ENCODE results near the gene MPDZ. TPM values are rescaled to one million over a fixed set of nuclear protein-coding genes. Genes with fewer than 3 reads are reported as not detected.

Gene MPDZ
- total and polyA plus RNA-seq, 2 experiments from 2014 or later = 33.0 to 43.1 TPM

DNA sequence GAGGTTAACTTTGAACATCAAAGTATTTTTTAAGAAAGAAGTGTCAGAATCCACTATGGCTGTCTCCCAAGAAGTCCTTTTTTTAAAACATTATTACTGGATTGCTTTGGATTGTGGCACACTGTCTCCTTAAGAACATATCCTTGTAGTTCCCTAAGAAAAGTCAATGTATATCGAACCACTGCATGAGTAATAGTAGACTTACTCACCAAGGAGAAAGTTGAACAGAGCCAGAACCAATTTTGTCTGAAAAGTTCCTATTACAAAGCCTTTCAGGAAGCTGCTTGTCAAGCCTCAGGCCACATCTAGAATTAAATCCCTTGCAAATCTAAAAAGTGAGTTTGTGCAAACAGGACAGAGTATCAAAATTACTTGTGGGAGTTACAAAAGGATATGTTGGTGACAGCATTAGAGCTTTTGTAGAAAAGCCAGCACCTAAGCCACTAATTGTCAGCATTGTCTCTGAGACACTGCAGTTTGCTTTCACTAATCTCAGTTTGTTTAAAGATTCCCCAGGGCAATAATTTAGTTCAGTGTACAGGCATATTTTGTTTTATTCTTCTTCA, 195.4 kb downstream of the MPDZ start:
- no peak overlapping the region for H3K4me2 ChIP-seq
- H3K27ac Mint-ChIP-seq = no peak overlapping the region
- H3K4me1 ChIP-seq (ENCODE audit: insufficient read depth) = no peaks in the 10 kb centered on the region; the same call in 1 of the 2 replicates
- no peak for ATAC-seq
- TF ChIP-seq STAT1 (IDR thresholded peaks at IDR 0.05; ENCODE audit: unreplicated experiment) (no peak), ZNF114 (CRISPR knock-in tag; IDR thresholded peaks at IDR 0.05) (no peak), CREB1 (CRISPR knock-in tag; IDR thresholded peaks at IDR 0.05; ENCODE audit: low read depth) (no peak), NANOG (IDR thresholded peaks at IDR 0.05; ENCODE audit: borderline replicate concordance) (no peak), POLR2AphosphoS5 (IDR thresholded peaks at IDR 0.05; ENCODE audit: low read depth) (no peak), EZH2phosphoT487 (IDR thresholded peaks at IDR 0.05; ENCODE audit: unreplicated experiment) (no peak), JUNB (IDR thresholded peaks at IDR 0.05; ENCODE audit: unreplicated experiment) (no peak), EZH2 (IDR thresholded peaks at IDR 0.05; ENCODE audit: low read depth, unreplicated experiment) (no peak), ZNF331 (CRISPR knock-in tag; IDR thresholded peaks at IDR 0.05; ENCODE audit: low read depth) (no peak)
- TF ChIP-seq, protein P1, sequence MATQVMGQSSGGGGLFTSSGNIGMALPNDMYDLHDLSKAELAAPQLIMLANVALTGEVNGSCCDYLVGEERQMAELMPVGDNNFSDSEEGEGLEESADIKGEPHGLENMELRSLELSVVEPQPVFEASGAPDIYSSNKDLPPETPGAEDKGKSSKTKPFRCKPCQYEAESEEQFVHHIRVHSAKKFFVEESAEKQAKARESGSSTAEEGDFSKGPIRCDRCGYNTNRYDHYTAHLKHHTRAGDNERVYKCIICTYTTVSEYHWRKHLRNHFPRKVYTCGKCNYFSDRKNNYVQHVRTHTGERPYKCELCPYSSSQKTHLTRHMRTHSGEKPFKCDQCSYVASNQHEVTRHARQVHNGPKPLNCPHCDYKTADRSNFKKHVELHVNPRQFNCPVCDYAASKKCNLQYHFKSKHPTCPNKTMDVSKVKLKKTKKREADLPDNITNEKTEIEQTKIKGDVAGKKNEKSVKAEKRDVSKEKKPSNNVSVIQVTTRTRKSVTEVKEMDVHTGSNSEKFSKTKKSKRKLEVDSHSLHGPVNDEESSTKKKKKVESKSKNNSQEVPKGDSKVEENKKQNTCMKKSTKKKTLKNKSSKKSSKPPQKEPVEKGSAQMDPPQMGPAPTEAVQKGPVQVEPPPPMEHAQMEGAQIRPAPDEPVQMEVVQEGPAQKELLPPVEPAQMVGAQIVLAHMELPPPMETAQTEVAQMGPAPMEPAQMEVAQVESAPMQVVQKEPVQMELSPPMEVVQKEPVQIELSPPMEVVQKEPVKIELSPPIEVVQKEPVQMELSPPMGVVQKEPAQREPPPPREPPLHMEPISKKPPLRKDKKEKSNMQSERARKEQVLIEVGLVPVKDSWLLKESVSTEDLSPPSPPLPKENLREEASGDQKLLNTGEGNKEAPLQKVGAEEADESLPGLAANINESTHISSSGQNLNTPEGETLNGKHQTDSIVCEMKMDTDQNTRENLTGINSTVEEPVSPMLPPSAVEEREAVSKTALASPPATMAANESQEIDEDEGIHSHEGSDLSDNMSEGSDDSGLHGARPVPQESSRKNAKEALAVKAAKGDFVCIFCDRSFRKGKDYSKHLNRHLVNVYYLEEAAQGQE (IDR thresholded peaks at IDR 0.05; ENCODE audit: unreplicated experiment) = no peak
- TF ChIP-seq, protein P2, sequence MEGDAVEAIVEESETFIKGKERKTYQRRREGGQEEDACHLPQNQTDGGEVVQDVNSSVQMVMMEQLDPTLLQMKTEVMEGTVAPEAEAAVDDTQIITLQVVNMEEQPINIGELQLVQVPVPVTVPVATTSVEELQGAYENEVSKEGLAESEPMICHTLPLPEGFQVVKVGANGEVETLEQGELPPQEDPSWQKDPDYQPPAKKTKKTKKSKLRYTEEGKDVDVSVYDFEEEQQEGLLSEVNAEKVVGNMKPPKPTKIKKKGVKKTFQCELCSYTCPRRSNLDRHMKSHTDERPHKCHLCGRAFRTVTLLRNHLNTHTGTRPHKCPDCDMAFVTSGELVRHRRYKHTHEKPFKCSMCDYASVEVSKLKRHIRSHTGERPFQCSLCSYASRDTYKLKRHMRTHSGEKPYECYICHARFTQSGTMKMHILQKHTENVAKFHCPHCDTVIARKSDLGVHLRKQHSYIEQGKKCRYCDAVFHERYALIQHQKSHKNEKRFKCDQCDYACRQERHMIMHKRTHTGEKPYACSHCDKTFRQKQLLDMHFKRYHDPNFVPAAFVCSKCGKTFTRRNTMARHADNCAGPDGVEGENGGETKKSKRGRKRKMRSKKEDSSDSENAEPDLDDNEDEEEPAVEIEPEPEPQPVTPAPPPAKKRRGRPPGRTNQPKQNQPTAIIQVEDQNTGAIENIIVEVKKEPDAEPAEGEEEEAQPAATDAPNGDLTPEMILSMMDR (conservative IDR thresholded peaks at IDR 0.05; ENCODE audit: low read depth in 2 of 2) = no peak
- TF ChIP-seq, protein P3, sequence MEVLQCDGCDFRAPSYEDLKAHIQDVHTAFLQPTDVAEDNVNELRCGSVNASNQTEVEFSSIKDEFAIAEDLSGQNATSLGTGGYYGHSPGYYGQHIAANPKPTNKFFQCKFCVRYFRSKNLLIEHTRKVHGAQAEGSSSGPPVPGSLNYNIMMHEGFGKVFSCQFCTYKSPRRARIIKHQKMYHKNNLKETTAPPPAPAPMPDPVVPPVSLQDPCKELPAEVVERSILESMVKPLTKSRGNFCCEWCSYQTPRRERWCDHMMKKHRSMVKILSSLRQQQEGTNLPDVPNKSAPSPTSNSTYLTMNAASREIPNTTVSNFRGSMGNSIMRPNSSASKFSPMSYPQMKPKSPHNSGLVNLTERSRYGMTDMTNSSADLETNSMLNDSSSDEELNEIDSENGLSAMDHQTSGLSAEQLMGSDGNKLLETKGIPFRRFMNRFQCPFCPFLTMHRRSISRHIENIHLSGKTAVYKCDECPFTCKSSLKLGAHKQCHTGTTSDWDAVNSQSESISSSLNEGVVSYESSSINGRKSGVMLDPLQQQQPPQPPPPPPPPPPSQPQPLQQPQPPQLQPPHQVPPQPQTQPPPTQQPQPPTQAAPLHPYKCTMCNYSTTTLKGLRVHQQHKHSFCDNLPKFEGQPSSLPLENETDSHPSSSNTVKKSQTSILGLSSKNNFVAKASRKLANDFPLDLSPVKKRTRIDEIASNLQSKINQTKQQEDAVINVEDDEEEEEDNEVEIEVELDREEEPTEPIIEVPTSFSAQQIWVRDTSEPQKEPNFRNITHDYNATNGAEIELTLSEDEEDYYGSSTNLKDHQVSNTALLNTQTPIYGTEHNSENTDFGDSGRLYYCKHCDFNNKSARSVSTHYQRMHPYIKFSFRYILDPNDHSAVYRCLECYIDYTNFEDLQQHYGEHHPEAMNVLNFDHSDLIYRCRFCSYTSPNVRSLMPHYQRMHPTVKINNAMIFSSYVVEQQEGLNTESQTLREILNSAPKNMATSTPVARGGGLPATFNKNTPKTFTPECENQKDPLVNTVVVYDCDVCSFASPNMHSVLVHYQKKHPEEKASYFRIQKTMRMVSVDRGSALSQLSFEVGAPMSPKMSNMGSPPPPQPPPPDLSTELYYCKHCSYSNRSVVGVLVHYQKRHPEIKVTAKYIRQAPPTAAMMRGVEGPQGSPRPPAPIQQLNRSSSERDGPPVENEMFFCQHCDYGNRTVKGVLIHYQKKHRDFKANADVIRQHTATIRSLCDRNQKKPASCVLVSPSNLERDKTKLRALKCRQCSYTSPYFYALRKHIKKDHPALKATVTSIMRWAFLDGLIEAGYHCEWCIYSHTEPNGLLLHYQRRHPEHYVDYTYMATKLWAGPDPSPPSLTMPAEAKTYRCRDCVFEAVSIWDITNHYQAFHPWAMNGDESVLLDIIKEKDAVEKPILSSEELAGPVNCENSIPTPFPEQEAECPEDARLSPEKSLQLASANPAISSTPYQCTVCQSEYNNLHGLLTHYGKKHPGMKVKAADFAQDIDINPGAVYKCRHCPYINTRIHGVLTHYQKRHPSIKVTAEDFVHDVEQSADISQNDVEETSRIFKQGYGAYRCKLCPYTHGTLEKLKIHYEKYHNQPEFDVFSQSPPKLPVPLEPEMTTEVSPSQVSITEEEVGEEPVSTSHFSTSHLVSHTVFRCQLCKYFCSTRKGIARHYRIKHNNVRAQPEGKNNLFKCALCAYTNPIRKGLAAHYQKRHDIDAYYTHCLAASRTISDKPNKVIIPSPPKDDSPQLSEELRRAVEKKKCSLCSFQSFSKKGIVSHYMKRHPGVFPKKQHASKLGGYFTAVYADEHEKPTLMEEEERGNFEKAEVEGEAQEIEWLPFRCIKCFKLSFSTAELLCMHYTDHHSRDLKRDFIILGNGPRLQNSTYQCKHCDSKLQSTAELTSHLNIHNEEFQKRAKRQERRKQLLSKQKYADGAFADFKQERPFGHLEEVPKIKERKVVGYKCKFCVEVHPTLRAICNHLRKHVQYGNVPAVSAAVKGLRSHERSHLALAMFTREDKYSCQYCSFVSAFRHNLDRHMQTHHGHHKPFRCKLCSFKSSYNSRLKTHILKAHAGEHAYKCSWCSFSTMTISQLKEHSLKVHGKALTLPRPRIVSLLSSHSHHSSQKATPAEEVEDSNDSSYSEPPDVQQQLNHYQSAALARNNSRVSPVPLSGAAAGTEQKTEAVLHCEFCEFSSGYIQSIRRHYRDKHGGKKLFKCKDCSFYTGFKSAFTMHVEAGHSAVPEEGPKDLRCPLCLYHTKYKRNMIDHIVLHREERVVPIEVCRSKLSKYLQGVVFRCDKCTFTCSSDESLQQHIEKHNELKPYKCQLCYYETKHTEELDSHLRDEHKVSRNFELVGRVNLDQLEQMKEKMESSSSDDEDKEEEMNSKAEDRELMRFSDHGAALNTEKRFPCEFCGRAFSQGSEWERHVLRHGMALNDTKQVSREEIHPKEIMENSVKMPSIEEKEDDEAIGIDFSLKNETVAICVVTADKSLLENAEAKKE (CRISPR knock-in tag; IDR thresholded peaks at IDR 0.05) = no peak
- TF ChIP-seq, protein P4, sequence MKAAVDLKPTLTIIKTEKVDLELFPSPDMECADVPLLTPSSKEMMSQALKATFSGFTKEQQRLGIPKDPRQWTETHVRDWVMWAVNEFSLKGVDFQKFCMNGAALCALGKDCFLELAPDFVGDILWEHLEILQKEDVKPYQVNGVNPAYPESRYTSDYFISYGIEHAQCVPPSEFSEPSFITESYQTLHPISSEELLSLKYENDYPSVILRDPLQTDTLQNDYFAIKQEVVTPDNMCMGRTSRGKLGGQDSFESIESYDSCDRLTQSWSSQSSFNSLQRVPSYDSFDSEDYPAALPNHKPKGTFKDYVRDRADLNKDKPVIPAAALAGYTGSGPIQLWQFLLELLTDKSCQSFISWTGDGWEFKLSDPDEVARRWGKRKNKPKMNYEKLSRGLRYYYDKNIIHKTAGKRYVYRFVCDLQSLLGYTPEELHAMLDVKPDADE (IDR thresholded peaks at IDR 0.05) = no peak
- H3K79me2 ChIP-seq (replicated peaks; ENCODE audit: insufficient read depth) = no peaks in the 10 kb centered on the region
- H3K27ac ChIP-seq (ENCODE audit: low read depth) = no peak overlapping the region
- H3K27me3 Mint-ChIP-seq (ENCODE audit: insufficient read depth, low read depth, poor library complexity) = no peaks in the 10 kb centered on the region
- no peaks in the 10 kb centered on the region for H3K27me3 ChIP-seq (ENCODE audit: insufficient read depth)
- H3K9me3 Mint-ChIP-seq = no peaks in the 10 kb centered on the region
- H3K4me1 Mint-ChIP-seq = peaks cover 4% of the 10 kb centered on the region; the same call in 2 of the 3 replicates
- H3F3A ChIP-seq (replicated peaks; ENCODE audit: low read depth) = no peaks in the 10 kb centered on the region
- no peak for DNase-seq (ENCODE audit: low spot score)
- no peak overlapping the region for H3K4me3 Mint-ChIP-seq
- no peak overlapping the region for H2AFZ ChIP-seq
- no peaks in the 10 kb centered on the region for H4K20me1 ChIP-seq (replicated peaks; ENCODE audit: insufficient read depth)
- H3K36me3 ChIP-seq (ENCODE audit: insufficient read depth) = no peaks in the 10 kb centered on the region
- no peak overlapping the region for H3K4me3 ChIP-seq
- no peaks in the 10 kb centered on the region for H3K9me2 ChIP-seq (ENCODE audit: insufficient read depth)
- H3K36me3 Mint-ChIP-seq (ENCODE audit: low read depth) = no peaks in the 10 kb centered on the region

All from GM23338 (cell line).